NCI-H1694 (cell line): ENCODE measurements around the gene SMARCC1.

Source experiments
- DNase-seq: peaks from one replicate; lab custom pipeline; 2025; lab: John Stamatoyannopoulos, UW

Gene SMARCC1

GRCh38 chr3:47542471-47543173 is 239.1 kb downstream of the SMARCC1 start:
- no peak for DNase-seq

GRCh38 chr3:47541583-47542108 is 240.0 kb downstream of the SMARCC1 start:
- DNase-seq, result no peak

GRCh38 chr3:47540281-47540680 is 241.4 kb downstream of the SMARCC1 start:
- no peak for DNase-seq

- DNase-seq, result no peak
These were observed 244.7 kb downstream of the SMARCC1 start for GRCh38 chr3:47536967-47537366.

- no peak for DNase-seq
These were observed 245.3 kb downstream of the SMARCC1 start for GRCh38 chr3:47536221-47536891.
